Activated CD8-positive, alpha-beta memory T cell treated with anti-CD3 and anti-CD28 coated beads, Interleukin-2, amount 10 ng/mL, durations not matched to agents 7 days and 5 days (primary cell): ENCODE data around the gene SLC31A1. TPM values are rescaled to one million over a fixed set of nuclear protein-coding genes. Genes with fewer than 3 reads are reported as not detected.

Experiments
- ATAC-seq: fragments of 150-1000 bp; cut with Tn5 transposase; one replicate; pipeline ENCODE4 v1.10.0; 2021; ENCODE audit warnings: moderate library complexity
- CTCF ChIA-PET: fragments of 350-600 bp; sonication (Branson Sonifier 250); formaldehyde crosslinking; loops from one replicate; lab custom pipeline; 2021; ENCODE audit warnings: antibody characterized with exemption; lab: Charles Lee
- DNase-seq: peaks from one replicate; pipeline ENCODE4 v3.0.0-alpha.2; 2020
- H3K27ac Mint-ChIP-seq: one replicate; pipeline ENCODE4 v1.8.0; 2021; ENCODE audit warnings: mild to moderate bottlenecking, mixed read lengths
- H3K27me3 Mint-ChIP-seq: one replicate; pipeline ENCODE4 v1.8.0; 2021; ENCODE audit warnings: mixed read lengths
- H3K36me3 Mint-ChIP-seq: one replicate; pipeline ENCODE4 v1.8.0; 2021; ENCODE audit warnings: mild to moderate bottlenecking, mixed read lengths
- H3K4me1 Mint-ChIP-seq: one replicate; pipeline ENCODE4 v1.8.0; 2021; ENCODE audit warnings: mixed read lengths
- H3K4me3 Mint-ChIP-seq: one replicate; pipeline ENCODE4 v1.8.0; 2021; ENCODE audit warnings: mild to moderate bottlenecking, moderate library complexity, mixed read lengths
- H3K9me3 Mint-ChIP-seq: one replicate; pipeline ENCODE4 v1.8.0; 2022; ENCODE audit warnings: low read depth, mixed read lengths
- total RNA-seq, 2 experiments: library from RNA; stranded (reverse); gene quantifications; one replicate each; pipeline ENCODE4 v1.2.3, GENCODE V29; 2021

The SLC31A1 gene
- total RNA-seq, 2 experiments from 2014 or later: 8.7 to 12.2 TPM

GRCh38 chr9:113254991-113255390 lies 33.6 kb downstream of the SLC31A1 start:
- Mint-ChIP-seq H3K4me1 (peaks cover 3% of the 10 kb centered on the region), H3K27me3 (no peaks in the 10 kb centered on the region), H3K36me3 (peaks cover 18% of the 10 kb centered on the region), H3K27ac (no peak overlapping the region), H3K4me3 (no peak overlapping the region), H3K9me3 (peaks cover 2% of the 10 kb centered on the region)
- no peak for ATAC-seq
- CTCF ChIA-PET: interaction anchor here (1.8 kb wide), 1 partner anchor 19 kb away, joined by 5 read pairs; no protein-coding TSS in a partner anchor
- no peak for DNase-seq

GRCh38 chr9:113255438-113255837 lies 34.1 kb downstream of the SLC31A1 start:
- no peak overlapping the region for H3K27ac Mint-ChIP-seq
- CTCF ChIA-PET: interaction anchor here (1.8 kb wide), 1 partner anchor 19 kb away, joined by 5 read pairs; no protein-coding TSS in a partner anchor
- no peaks in the 10 kb centered on the region for H3K27me3 Mint-ChIP-seq
- peaks cover 2% of the 10 kb centered on the region for H3K9me3 Mint-ChIP-seq
- no peak for DNase-seq
- H3K4me3 Mint-ChIP-seq: no peak overlapping the region
- ATAC-seq: no peak
- peaks cover 22% of the 10 kb centered on the region for H3K36me3 Mint-ChIP-seq
- H3K4me1 Mint-ChIP-seq: peaks cover 3% of the 10 kb centered on the region

- Mint-ChIP-seq H3K27ac (no peak overlapping the region), H3K9me3 (no peaks in the 10 kb centered on the region), H3K4me1 (peaks cover 3% of the 10 kb centered on the region), H3K4me3 (no peak overlapping the region), H3K36me3 (peaks cover 29% of the 10 kb centered on the region), H3K27me3 (no peaks in the 10 kb centered on the region)
- DNase-seq: no peak
- CTCF ChIA-PET: no interaction called here
- ATAC-seq: no peak
Measured at GRCh38 chr9:113257863-113258262, 36.5 kb downstream of the SLC31A1 start.

- Mint-ChIP-seq H3K9me3 (no peaks in the 10 kb centered on the region), H3K27me3 (no peaks in the 10 kb centered on the region), H3K4me3 (no peak overlapping the region), H3K36me3 (peaks cover 29% of the 10 kb centered on the region), H3K4me1 (peaks cover 3% of the 10 kb centered on the region), H3K27ac (no peak overlapping the region)
- ATAC-seq: no peak
- DNase-seq: no peak
- CTCF ChIA-PET: no interaction called here
Measured at GRCh38 chr9:113258282-113258681, 36.9 kb downstream of the SLC31A1 start.

GRCh38 chr9:113261917-113262671 lies 40.8 kb downstream of the SLC31A1 start:
- ATAC-seq: no peak
- no peak overlapping the region for H3K27ac Mint-ChIP-seq
- CTCF ChIA-PET: interaction anchor here (2.2 kb wide), 1 partner anchor 13 kb away, joined by 6 read pairs; the partner anchor contains the start of genes CDC26 and PRPF4
- H3K9me3 Mint-ChIP-seq: no peaks in the 10 kb centered on the region
- H3K4me3 Mint-ChIP-seq: no peak overlapping the region
- peaks cover 3% of the 10 kb centered on the region for H3K4me1 Mint-ChIP-seq
- peaks cover 33% of the 10 kb centered on the region for H3K36me3 Mint-ChIP-seq
- DNase-seq: no peak
- H3K27me3 Mint-ChIP-seq: no peaks in the 10 kb centered on the region

GRCh38 chr9:113266174-113266573 lies 44.8 kb downstream of the SLC31A1 start:
- H3K27me3 Mint-ChIP-seq: no peaks in the 10 kb centered on the region
- H3K4me3 Mint-ChIP-seq: no peak overlapping the region
- ATAC-seq (no peak), DNase-seq (no peak)
- H3K4me1 Mint-ChIP-seq: peaks cover 4% of the 10 kb centered on the region
- CTCF ChIA-PET: no interaction called here
- no peak overlapping the region for H3K27ac Mint-ChIP-seq
- H3K9me3 Mint-ChIP-seq: no peaks in the 10 kb centered on the region
- H3K36me3 Mint-ChIP-seq: peaks cover 34% of the 10 kb centered on the region

GRCh38 chr9:113267911-113268566 lies 46.7 kb downstream of the SLC31A1 start:
- no peak overlapping the region for H3K27ac Mint-ChIP-seq
- no peak for DNase-seq
- H3K4me3 Mint-ChIP-seq: no peak overlapping the region
- H3K27me3 Mint-ChIP-seq: no peaks in the 10 kb centered on the region
- CTCF ChIA-PET: no interaction called here
- no peak for ATAC-seq
- peaks cover 35% of the 10 kb centered on the region for H3K36me3 Mint-ChIP-seq
- peaks cover 4% of the 10 kb centered on the region for H3K4me1 Mint-ChIP-seq
- no peaks in the 10 kb centered on the region for H3K9me3 Mint-ChIP-seq

GRCh38 chr9:113269355-113269754 lies 48.0 kb downstream of the SLC31A1 start:
- Mint-ChIP-seq H3K4me1 (peaks cover 15% of the 10 kb centered on the region), H3K27ac (no peak overlapping the region), H3K27me3 (no peaks in the 10 kb centered on the region), H3K9me3 (no peaks in the 10 kb centered on the region), H3K4me3 (no peak overlapping the region), H3K36me3 (peaks cover 34% of the 10 kb centered on the region)
- ATAC-seq: peak; percentile 30
- CTCF ChIA-PET: interaction anchor here (0.7 to 1.4 kb wide), 5 partner anchors 47 to 387 kb away, joined by 3 to 5 read pairs (median 3); partner anchors contain the start of genes C9orf43 and POLE3
- no peak for DNase-seq

- Mint-ChIP-seq H3K27ac (no peak overlapping the region), H3K9me3 (no peaks in the 10 kb centered on the region), H3K36me3 (peaks cover 34% of the 10 kb centered on the region), H3K4me1 (peaks cover 15% of the 10 kb centered on the region), H3K4me3 (no peak overlapping the region), H3K27me3 (no peaks in the 10 kb centered on the region)
- DNase-seq (no peak), ATAC-seq (no peak)
- CTCF ChIA-PET: interaction anchor here (0.7 to 1.4 kb wide), 5 partner anchors 48 to 386 kb away, joined by 3 to 5 read pairs (median 3); partner anchors contain the start of genes C9orf43 and POLE3
Measured at GRCh38 chr9:113269871-113270270, 48.5 kb downstream of the SLC31A1 start.

- H3K4me1 Mint-ChIP-seq: peaks cover 29% of the 10 kb centered on the region
- DNase-seq: no peak
- ATAC-seq: peak; percentile 10
- no peaks in the 10 kb centered on the region for H3K27me3 Mint-ChIP-seq
- H3K27ac Mint-ChIP-seq: no peak overlapping the region
- no peak overlapping the region for H3K4me3 Mint-ChIP-seq
- CTCF ChIA-PET: interaction anchor here (0.9 to 5.6 kb wide), 35 partner anchors 11 to 384 kb away, joined by 3 to 60 read pairs (median 5); partner anchors contain the start of genes ALAD, BSPRY, C9orf43 and FKBP15
- H3K9me3 Mint-ChIP-seq: no peaks in the 10 kb centered on the region
- H3K36me3 Mint-ChIP-seq: peaks cover 35% of the 10 kb centered on the region
Measured at GRCh38 chr9:113274474-113275156, 53.3 kb downstream of the SLC31A1 start.

- peak; percentile 98 for DNase-seq
- no peaks in the 10 kb centered on the region for H3K9me3 Mint-ChIP-seq
- CTCF ChIA-PET: interaction anchor here (0.9 to 5.6 kb wide), 33 partner anchors 10 to 383 kb away, joined by 3 to 60 read pairs (median 5); partner anchors contain the start of genes ALAD, BSPRY, C9orf43 and FKBP15
- peaks cover 38% of the 10 kb centered on the region for H3K36me3 Mint-ChIP-seq
- peaks cover 32% of the 10 kb centered on the region for H3K4me1 Mint-ChIP-seq
- peak; percentile 96 for ATAC-seq
- H3K27ac Mint-ChIP-seq: no peak within 1 kb of the TSS
- no peaks in the 10 kb centered on the region for H3K27me3 Mint-ChIP-seq
- no peak within 1 kb of the TSS for H3K4me3 Mint-ChIP-seq
Measured at GRCh38 chr9:113275157-113276131, 54.1 kb downstream of the SLC31A1 start, which contains the start of the genes CDC26 and PRPF4. Gene CDC26, minus strand, starts transcription at chr9:113275572. Its CDS starts 3,065 bp downstream, at chr9:113272507. Gene PRPF4, plus strand, starts transcription at chr9:113275658. Its CDS starts 86 bp downstream, at chr9:113275744.

GRCh38 chr9:113278840-113279239 lies 57.5 kb downstream of the SLC31A1 start:
- Mint-ChIP-seq H3K27ac (peak overlapping the region; percentile 69), H3K4me3 (no peak overlapping the region), H3K36me3 (peaks cover 43% of the 10 kb centered on the region), H3K4me1 (peaks cover 30% of the 10 kb centered on the region), H3K27me3 (no peaks in the 10 kb centered on the region), H3K9me3 (no peaks in the 10 kb centered on the region)
- CTCF ChIA-PET: interaction anchor here (1.9 kb wide), 1 partner anchor 127 kb away, joined by 5 read pairs; no protein-coding TSS in a partner anchor
- ATAC-seq (no peak), DNase-seq (no peak)
